ENCODE measurements around the gene SDK1. TPM values are rescaled to one million over a fixed set of nuclear protein-coding genes. Genes with fewer than 3 reads are reported as not detected.

SDK1 gene
- total RNA-seq, 1 experiment from 2014 or later = 9.3 TPM

- peaks cover 10% of the 10 kb centered on the region; the same call in 1 of the 2 replicates for H3K4me1 Mint-ChIP-seq
- H3K4me3 Mint-ChIP-seq = no peak overlapping the region
- no peak for DNase-seq (ENCODE audit: low spot score)
- no peaks in the 10 kb centered on the region; the same call in 1 of the 2 replicates for H3K9me3 Mint-ChIP-seq
- ChIA-PET CTCF (interaction anchor here (1.7 kb wide), 1 partner anchor 43 kb away, joined by 5 read pairs; no protein-coding TSS in a partner anchor), POLR2A (no interaction called here)
- no peaks in the 10 kb centered on the region for H3K36me3 Mint-ChIP-seq
- TF ChIP-seq, protein P1, sequence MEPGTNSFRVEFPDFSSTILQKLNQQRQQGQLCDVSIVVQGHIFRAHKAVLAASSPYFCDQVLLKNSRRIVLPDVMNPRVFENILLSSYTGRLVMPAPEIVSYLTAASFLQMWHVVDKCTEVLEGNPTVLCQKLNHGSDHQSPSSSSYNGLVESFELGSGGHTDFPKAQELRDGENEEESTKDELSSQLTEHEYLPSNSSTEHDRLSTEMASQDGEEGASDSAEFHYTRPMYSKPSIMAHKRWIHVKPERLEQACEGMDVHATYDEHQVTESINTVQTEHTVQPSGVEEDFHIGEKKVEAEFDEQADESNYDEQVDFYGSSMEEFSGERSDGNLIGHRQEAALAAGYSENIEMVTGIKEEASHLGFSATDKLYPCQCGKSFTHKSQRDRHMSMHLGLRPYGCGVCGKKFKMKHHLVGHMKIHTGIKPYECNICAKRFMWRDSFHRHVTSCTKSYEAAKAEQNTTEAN (CRISPR knock-in tag; IDR thresholded peaks at IDR 0.05) = no peak
- no peak for TF ChIP-seq NFE2L1 (CRISPR knock-in tag; IDR thresholded peaks at IDR 0.05)
- TF ChIP-seq, protein P2, sequence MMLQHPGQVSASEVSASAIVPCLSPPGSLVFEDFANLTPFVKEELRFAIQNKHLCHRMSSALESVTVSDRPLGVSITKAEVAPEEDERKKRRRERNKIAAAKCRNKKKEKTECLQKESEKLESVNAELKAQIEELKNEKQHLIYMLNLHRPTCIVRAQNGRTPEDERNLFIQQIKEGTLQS (CRISPR knock-in tag; conservative IDR thresholded peaks at IDR 0.05) = no peak
- TF ChIP-seq FOXK1 (CRISPR knock-in tag; IDR thresholded peaks at IDR 0.05) = no peak
- no peak for TF ChIP-seq ZSCAN18 (CRISPR knock-in tag; IDR thresholded peaks at IDR 0.05)
- TF ChIP-seq SP1 (CRISPR knock-in tag; conservative IDR thresholded peaks at IDR 0.05) = no peak
- TF ChIP-seq SMAD3 (CRISPR knock-in tag; IDR thresholded peaks at IDR 0.05; ENCODE audit: borderline replicate concordance) = no peak
- no peak for TF ChIP-seq TEAD1 (CRISPR knock-in tag; IDR thresholded peaks at IDR 0.05)
- TF ChIP-seq RORB (CRISPR knock-in tag; IDR thresholded peaks at IDR 0.05) = no peak
- TF ChIP-seq JUN (CRISPR knock-in tag; IDR thresholded peaks at IDR 0.05) = no peak
- TF ChIP-seq IRF2 (CRISPR knock-in tag; IDR thresholded peaks at IDR 0.05; ENCODE audit: borderline replicate concordance, low read depth) = no peak
- no peak for TF ChIP-seq CTCF (IDR thresholded peaks at IDR 0.05)
- no peak for TF ChIP-seq ZBTB21 (CRISPR knock-in tag; IDR thresholded peaks at IDR 0.05; ENCODE audit: borderline replicate concordance)
- no peak for TF ChIP-seq TP53 (CRISPR knock-in tag; IDR thresholded peaks at IDR 0.05)
- TF ChIP-seq ZNF396 (CRISPR knock-in tag; IDR thresholded peaks at IDR 0.05; ENCODE audit: borderline replicate concordance) = no peak
- TF ChIP-seq SMAD4 (CRISPR knock-in tag; IDR thresholded peaks at IDR 0.05) = no peak
- TF ChIP-seq RELA (CRISPR knock-in tag; IDR thresholded peaks at IDR 0.05; ENCODE audit: borderline replicate concordance) = no peak
- TF ChIP-seq, protein P3, sequence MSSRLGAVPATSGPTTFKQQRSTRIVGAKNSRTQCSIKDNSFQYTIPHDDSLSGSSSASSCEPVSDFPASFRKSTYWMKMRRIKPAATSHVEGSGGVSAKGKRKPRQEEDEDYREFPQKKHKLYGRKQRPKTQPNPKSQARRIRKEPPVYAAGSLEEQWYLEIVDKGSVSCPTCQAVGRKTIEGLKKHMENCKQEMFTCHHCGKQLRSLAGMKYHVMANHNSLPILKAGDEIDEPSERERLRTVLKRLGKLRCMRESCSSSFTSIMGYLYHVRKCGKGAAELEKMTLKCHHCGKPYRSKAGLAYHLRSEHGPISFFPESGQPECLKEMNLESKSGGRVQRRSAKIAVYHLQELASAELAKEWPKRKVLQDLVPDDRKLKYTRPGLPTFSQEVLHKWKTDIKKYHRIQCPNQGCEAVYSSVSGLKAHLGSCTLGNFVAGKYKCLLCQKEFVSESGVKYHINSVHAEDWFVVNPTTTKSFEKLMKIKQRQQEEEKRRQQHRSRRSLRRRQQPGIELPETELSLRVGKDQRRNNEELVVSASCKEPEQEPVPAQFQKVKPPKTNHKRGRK (CRISPR knock-in tag; IDR thresholded peaks at IDR 0.05; ENCODE audit: borderline replicate concordance) = no peak
- TF ChIP-seq ZNF423 (CRISPR knock-in tag; IDR thresholded peaks at IDR 0.05) = no peak
- no peak for TF ChIP-seq ESRRA (CRISPR knock-in tag; IDR thresholded peaks at IDR 0.05; ENCODE audit: borderline replicate concordance)
- H3K27me3 Mint-ChIP-seq (ENCODE audit: low read depth) = no peaks in the 10 kb centered on the region
- H3K27ac Mint-ChIP-seq = no peak overlapping the region
- no peak for ATAC-seq
Measured at GRCh38 chr7:4269086-4269485, 968.0 kb downstream of the SDK1 start.

GRCh38 chr7:4269746-4270145 is 968.7 kb downstream of the SDK1 start:
- Mint-ChIP-seq H3K9me3 (peaks cover 6% of the 10 kb centered on the region), H3K4me1 (peaks cover 10% of the 10 kb centered on the region; the same call in 1 of the 2 replicates), H3K27me3 (ENCODE audit: low read depth) (no peaks in the 10 kb centered on the region), H3K27ac (no peak overlapping the region), H3K4me3 (no peak overlapping the region), H3K36me3 (peaks cover 4% of the 10 kb centered on the region)
- no peak for ATAC-seq
- no peak for DNase-seq (ENCODE audit: low spot score)
- ChIA-PET POLR2A (interaction anchor here (0.5 kb wide), 1 partner anchor 476 kb away, joined by 3 read pairs; no protein-coding TSS in a partner anchor), CTCF (no interaction called here)
- TF ChIP-seq ZNF671 (CRISPR knock-in tag; IDR thresholded peaks at IDR 0.05) = no peak
- TF ChIP-seq JUN (CRISPR knock-in tag; IDR thresholded peaks at IDR 0.05) = no peak
- TF ChIP-seq, protein P1 (CRISPR knock-in tag; IDR thresholded peaks at IDR 0.05) = no peak
- TF ChIP-seq, protein P4, sequence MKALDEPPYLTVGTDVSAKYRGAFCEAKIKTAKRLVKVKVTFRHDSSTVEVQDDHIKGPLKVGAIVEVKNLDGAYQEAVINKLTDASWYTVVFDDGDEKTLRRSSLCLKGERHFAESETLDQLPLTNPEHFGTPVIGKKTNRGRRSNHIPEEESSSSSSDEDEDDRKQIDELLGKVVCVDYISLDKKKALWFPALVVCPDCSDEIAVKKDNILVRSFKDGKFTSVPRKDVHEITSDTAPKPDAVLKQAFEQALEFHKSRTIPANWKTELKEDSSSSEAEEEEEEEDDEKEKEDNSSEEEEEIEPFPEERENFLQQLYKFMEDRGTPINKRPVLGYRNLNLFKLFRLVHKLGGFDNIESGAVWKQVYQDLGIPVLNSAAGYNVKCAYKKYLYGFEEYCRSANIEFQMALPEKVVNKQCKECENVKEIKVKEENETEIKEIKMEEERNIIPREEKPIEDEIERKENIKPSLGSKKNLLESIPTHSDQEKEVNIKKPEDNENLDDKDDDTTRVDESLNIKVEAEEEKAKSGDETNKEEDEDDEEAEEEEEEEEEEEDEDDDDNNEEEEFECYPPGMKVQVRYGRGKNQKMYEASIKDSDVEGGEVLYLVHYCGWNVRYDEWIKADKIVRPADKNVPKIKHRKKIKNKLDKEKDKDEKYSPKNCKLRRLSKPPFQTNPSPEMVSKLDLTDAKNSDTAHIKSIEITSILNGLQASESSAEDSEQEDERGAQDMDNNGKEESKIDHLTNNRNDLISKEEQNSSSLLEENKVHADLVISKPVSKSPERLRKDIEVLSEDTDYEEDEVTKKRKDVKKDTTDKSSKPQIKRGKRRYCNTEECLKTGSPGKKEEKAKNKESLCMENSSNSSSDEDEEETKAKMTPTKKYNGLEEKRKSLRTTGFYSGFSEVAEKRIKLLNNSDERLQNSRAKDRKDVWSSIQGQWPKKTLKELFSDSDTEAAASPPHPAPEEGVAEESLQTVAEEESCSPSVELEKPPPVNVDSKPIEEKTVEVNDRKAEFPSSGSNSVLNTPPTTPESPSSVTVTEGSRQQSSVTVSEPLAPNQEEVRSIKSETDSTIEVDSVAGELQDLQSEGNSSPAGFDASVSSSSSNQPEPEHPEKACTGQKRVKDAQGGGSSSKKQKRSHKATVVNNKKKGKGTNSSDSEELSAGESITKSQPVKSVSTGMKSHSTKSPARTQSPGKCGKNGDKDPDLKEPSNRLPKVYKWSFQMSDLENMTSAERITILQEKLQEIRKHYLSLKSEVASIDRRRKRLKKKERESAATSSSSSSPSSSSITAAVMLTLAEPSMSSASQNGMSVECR (CRISPR knock-in tag; IDR thresholded peaks at IDR 0.05; ENCODE audit: borderline replicate concordance) = no peak

All from WTC11 (cell line).